ENCODE measurements around the gene HAPLN1.

DNA sequence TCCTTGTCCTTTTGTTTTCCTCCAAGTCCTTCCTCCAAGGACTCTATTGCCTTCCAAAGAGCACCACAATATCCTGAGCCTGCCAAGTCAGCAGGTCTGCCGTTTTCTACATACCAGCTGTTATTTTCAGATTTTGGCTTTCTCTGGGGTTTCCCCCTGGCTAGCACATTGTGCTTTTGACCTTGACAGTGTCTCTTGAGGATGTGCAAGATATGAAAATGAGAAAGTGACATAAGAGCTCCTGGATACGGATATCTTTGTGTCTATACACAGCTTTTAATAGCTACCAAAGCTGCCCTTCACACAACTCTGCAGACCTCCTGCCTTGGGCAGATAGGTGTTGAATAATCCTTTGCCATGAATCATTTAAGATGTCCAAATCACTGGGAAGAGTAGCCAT lies 67.0 kb downstream of the HAPLN1 start:
- TF ChIP-seq, protein P1, sequence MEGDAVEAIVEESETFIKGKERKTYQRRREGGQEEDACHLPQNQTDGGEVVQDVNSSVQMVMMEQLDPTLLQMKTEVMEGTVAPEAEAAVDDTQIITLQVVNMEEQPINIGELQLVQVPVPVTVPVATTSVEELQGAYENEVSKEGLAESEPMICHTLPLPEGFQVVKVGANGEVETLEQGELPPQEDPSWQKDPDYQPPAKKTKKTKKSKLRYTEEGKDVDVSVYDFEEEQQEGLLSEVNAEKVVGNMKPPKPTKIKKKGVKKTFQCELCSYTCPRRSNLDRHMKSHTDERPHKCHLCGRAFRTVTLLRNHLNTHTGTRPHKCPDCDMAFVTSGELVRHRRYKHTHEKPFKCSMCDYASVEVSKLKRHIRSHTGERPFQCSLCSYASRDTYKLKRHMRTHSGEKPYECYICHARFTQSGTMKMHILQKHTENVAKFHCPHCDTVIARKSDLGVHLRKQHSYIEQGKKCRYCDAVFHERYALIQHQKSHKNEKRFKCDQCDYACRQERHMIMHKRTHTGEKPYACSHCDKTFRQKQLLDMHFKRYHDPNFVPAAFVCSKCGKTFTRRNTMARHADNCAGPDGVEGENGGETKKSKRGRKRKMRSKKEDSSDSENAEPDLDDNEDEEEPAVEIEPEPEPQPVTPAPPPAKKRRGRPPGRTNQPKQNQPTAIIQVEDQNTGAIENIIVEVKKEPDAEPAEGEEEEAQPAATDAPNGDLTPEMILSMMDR (IDR thresholded peaks at IDR 0.05; ENCODE audit: low read depth, low read length): no peak
- no peak for TF ChIP-seq POLR2A (IDR thresholded peaks at IDR 0.05; ENCODE audit: extremely low read depth, insufficient read length)
- no peak for TF ChIP-seq MYC (IDR thresholded peaks at IDR 0.05; ENCODE audit: low read depth, low read length)
